Endothelial cell of coronary artery (primary cell): ENCODE results near the gene ARL4A. TPM values are rescaled to one million over a fixed set of nuclear protein-coding genes. Genes with fewer than 3 reads are reported as not detected.

Experiments used
- total RNA-seq: library from RNA; depleted of rRNA; stranded (reverse); fragments of >200 nt; gene quantifications from 2 replicates; pipeline ENCODE4 v1.2.3, GENCODE V29; 2014

The ARL4A gene
- total RNA-seq, result 26.3 and 30.0 TPM in 2 replicates

DNA sequence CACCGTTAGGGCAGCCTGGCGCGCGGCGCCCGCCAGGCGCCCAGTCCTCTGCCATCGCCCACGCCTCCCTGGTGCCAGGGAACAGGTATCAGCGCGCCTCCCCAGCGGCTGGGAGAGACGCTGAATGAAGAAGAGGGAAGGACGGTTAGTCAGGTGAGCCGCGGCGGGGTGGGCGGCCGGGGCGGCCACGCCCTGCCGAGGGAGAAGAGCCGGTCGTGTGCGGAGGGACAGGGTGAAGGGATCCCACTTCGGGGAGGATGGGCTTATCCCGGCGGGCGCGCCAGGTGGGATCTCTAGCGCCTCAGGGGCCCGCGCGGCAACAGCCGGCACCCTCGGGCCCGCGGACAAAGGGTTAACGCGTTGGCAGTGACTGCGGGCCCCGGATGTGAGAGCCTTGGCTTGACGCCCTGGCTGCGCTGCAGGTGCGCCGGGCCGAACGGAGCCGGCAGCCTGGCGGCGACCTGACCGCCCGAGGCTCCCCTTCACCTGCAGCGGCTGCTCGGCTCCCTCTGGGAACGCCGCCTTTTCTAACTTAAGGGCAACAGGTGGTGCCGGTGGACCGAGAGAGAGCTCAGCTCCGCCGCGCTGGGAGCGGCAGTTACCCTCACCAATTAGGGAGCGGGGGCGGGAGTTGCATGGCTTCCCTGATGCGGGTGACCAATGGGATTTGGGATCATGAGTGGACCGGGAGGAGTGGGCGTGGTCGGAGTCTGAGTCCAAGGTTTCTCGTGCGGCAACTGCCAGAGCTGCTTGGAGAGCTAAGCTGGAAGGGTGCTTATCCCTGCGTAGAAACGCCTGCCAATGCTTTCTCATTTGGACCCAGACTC lies at the start of gene ARL4A:
ARL4A (plus strand) TSS at position 743 of the 827 bp plus-strand sequence. CDS start 622 bp downstream, outside the sequence.

Other genes with a start within 250 kb of the ARL4A start
- 0.09 TPM in 1 of 2 replicates, not detected in the other for gene SCIN, start 116.9 kb upstream of the ARL4A start, total RNA-seq